Ramos (cell line): ENCODE results near the gene PTPRM.

ENCODE experiments used
- in situ Hi-C: fragments of 300-500 bp; cut with MboI; formaldehyde crosslinking; loops from one replicate; pipeline ENCODE4 v1.14.3; 2022; ENCODE audit warnings: low sequenced_read_pairs; ENCODE audit not compliant: unreplicated experiment

PTPRM gene

DNA sequence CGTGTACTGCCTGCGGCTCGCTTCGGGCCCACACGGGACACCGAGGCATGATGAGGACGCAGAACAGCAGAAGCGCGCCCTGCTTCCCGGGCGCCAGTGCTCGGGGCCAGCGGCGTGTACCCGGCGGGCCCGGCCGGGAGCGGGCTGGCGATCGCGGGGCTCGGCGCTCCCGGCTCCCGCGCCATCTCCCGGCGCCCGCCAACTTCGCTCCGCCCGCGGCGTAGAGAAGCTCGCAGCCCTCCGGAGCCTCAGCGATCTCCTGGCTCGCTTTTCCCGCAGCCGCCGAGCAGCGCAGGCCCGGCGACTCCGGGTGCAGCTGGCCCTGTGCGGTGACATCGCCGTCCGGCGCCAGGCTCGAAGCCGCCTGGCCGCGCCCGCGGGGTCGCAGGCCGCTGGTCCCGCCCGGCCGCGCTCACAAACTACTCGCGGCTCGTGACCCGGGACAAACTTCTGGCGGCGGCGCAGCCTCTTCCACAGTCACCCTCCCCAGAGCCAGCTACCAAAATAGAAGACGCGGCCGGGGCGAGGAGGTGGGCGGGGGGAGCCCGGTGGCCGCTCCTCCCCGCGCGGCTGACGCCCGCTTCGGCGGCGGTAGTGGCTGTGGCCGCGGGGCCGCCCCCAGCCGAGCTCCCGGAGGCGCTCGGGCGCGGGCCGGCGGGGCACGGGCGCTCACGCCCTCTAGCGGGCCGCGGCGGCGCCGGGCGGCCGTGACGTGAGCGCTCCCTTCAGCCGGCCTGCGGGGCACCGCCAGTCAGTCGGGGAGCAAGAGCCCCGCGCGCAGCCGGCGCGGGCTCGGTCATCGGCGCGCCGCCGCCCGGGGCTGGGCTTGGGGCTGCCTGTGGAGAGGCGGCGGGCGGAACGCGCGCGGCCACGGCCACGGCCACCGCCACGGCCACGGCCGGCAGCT, at the start of gene PTPRM:
Gene PTPRM, plus strand, starts transcription at position 750 of the 907 bp plus-strand sequence. CDS start 503 bp downstream, outside the sequence.
- in situ Hi-C loops = no loop called here

DNA sequence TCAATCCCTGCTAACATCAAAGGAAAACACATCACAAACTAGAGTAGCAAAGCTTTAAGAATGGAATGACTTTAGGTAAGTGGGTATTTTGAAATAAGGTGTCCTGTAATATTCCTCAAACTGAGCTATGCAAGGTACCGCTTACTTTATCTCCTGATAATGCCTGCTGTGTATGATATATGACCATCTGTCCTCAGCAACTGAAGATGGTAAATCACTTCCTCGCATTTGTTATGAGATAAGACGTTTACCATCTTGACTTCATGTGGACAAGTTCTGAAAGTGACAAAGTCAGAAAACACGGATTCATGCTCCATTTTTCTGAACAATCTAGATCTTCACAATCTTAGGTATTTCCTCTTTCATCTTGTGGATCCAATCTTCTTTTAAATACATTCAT, 49.3 kb upstream of the PTPRM start:
- in situ Hi-C loops = no loop called here

DNA sequence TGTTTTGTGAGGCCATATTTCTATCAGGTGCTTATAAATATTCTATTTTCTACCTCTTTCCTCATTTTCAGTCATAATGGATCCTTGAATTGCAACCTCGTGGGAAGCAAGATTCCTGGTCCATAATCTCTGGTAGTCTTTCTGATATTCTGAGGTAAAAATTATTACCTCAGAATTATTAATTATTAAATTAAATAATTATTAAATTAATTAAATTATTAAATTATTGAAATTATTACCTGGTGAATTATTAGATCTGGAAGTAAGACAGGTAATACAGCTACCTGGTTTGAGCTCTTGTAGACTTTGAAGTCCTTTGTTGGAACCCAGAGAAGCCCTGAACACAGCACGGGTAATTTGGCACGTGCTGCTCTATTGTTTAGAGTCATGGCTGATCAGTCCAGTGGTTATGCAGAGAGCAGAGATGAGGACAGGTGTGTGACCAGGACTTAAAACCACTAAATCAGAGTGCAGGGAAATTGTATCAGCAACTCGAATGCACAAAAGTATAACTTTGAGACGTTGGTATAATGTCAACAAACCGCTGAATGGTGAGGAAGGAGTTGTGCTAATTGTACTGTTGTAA, 46.8 kb upstream of the PTPRM start:
- in situ Hi-C loops = no loop called here

DNA sequence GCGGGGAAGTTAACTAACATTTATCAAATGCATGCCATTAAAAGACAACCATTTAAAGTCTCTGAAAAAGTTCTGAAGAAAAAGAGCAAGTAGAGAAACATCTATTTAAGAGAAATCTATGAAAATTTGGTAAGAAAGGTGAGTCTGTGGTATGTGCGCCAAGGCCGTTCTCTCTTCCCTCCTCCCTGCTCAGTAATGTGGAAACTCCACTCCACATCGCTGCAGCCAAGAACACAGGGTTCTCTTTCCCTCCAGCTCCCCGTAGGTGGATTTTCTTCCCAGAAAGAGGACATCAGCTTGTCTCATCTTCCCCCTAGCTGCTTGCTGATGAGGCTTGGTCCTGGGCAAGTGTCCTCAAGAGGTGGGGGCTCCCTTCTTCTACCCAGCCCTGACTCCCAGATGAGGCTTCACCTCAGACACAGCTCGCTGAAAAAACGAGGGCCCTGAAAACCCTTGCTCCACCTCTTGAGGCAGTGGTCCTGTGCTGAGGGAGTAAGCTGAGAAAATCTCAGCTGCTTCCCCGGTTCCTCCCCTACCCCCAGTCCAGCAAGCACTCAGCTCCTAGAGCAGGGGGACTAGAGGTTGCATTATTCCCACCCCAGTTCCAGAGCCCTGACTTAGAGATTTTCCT, 45.8 kb upstream of the PTPRM start:
- in situ Hi-C loops = no loop called here

DNA sequence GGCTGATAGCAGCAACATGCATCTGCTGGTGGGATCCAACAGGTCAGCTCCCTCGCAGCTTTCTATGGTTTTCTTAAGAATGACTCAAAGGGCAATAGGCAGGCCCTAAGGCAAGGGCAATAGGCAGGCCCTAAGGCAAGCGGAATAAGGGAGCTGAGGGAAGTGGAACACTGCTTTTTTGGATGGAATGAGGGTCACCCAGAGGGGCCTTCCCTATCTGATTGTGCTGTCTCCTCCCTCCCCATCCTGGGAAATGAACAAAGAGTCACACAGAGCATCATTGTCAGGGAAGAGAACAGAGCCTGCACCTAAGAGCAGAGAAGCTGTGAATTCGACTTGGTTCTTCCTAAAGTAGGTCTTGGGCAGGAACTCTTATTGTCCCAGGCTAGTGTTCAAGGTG, 43.3 kb upstream of the PTPRM start:
- in situ Hi-C loops = no loop called here

DNA sequence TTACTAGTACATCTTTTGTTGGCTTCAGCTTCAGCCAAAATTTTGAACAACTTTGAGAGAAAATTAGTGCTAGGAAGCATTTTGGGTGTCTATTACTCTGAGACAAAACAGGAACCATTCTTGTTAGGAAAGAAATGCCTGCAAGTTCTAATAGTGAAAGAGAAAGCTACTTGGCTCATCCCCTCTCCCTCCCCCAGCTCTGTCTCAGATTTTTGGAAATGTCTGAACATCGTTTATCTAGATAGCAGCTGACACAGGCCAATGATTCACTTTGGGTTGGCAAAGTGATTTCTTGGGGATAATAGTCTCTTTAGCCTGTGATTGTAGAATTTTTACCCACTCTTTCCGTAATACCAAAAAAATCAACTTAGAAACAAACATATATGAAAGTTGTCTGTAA, 42.3 kb upstream of the PTPRM start:
- in situ Hi-C loops = no loop called here

DNA sequence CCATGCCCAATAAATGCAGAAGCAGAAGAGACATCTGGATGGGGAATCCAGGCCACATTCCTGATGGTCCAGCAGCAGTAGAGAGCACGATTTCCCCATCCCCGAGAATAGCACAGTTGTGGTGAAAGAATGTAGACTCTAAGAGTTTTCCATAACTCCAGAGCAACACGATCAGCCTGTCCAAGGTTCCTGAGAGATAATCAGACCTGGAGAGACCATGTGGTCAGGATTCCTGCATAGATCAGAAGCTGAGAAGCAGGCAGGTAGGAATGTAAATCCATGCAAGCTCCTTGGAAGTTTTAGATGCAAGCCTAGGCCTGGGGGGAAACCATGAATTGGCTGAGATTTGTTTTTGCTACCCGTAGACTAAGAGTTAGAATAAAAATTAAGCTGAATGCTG, 34.2 kb upstream of the PTPRM start:
- in situ Hi-C loops = no loop called here

DNA sequence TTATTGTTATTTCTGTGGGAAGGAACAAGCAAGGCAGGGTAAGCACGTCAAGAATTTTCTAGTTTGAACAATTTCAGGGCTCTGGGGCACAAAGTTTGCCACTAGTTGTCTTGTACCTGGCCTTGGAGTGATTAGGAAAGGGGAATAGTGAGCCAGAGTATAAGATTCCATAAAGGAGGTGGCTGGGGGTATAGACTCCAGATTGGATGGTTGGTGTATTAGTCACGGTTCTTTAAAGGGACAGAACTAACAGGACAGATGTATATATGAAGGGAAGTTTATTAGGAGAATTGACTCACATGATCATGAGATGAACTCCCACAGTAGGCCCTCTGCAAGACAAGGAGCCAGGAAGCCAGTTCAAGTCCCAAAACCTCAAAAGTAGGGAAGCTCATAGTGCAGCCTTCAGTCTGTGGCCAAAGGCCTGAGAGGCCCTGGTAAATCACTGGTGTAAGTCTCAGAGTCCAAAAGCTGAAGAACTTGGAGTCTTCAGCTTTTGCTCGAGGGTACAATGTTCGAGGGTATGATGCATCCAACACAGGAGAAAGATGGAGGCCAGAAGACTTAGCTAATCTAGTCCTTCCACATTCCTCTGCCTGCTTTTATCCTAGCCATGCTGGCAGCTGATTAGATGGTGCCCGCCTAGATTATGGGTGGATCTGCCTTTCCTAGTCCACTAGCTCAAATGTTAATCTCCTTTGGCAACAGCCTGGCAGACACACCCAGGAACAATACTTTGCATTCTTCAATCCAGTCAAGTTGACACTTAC, 31.5 kb upstream of the PTPRM start:
- in situ Hi-C loops = no loop called here

DNA sequence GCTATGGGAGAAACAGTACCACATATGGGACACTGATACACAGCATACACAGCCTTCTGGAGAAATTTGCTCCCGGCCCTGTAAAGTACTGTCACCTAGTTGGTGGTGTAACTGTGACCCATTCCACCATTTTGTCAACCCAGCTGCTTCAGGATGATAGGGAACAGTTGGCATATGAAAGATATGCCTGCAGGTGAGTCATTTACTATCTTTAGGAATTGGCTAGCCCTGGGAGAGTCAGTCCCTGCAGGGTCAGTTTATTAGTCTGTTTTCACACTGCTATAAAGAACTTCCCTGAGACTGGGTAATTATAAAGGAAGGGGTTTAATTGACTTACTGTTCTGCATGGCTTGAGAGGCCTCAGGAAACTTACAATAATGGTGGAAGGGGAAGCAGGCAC, 30.0 kb upstream of the PTPRM start:
- in situ Hi-C loops = no loop called here

DNA sequence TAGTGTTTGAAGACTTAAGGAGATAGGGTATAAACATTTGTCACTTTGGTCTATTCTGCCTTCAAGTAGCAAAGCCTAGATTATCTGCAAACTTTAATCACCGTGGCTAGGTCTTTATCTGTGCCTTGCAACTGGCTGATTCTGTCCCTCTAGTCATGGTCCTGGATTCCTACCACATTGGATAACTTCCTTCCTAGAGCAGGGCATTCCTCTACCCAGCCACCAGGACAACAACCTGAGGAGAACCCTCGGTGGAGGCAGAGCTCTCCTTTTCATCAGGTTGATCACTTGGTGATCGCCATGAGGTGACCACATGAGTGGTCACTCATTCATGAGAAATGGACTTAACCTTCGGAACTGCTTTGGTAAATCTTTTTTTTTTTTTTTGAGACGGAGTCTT, 25.3 kb upstream of the PTPRM start:
- in situ Hi-C loops = no loop called here

DNA sequence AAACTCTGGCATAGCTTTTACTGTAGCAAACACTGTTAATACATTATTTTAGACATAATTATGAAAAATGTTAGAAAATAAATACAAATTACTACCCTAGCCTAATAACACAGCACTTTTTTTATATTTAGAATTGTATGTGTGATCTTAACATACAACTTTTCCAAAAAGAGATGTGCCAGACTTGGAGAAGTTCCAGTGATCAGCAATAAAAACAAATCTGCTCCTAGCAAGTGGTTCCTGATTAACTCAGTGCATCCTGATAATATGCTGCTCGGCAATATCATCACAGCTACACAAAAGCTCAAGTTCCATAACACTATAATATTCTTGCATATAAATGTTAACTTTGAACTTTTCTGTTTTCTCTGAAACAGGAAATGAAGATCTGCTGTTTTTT, 22.4 kb upstream of the PTPRM start:
- in situ Hi-C loops = no loop called here

DNA sequence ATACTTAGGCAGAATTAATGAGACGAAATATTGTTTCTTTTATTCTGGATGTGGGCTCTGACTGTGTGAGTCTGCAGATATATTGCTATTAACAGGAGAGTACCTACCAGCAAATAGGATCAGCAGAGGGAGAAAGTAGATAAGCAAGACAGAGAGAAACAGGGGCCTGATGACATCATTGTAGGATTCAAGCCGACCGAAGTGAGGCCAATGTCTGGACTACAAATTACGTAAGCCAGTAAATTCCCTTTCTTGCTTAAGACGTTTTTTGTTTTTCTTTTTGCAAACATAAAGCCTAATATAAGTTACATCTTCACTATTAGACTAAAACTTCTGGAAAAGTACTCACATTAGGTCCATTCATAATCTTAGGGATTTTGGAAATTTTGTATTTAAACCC, 21.4 kb upstream of the PTPRM start:
- in situ Hi-C loops = no loop called here

DNA sequence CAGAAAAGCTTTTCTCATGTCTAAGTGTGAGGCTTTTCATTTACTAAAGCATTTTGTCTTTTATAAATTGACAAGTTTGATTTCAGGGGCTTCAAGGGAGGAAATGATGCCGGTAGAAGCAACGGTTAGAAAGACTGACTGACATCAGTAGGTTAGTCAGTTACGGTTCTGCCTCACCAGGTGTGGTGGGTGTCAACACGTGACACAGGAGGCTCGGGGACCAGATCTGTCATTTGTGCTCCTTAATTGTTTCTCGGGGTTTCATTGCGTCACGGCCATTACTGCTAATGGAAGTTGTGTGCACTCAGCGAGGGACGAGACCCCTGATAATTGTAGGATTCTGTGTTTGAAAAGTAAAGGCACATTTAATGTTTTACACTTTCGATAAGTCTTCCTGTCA, 18.9 kb upstream of the PTPRM start:
- in situ Hi-C loops = no loop called here

DNA sequence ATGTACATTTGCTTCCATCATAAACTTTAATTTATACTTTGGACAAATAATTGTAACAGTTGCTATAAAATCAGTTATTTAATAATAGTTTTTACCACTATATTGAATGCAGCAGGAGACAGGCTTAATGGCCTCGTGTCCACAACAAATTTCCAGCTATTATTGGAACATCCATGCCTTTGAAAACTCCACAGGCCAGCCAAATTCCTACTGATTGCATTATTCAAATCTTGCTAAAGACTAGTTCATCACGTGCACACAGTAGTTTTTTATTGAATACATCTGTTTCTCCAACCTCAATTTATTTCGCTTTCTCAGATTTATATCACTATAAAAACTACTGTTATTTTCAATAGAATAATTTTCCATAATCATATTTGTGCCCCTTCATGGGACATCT, 18.4 kb upstream of the PTPRM start:
- in situ Hi-C loops = no loop called here

DNA sequence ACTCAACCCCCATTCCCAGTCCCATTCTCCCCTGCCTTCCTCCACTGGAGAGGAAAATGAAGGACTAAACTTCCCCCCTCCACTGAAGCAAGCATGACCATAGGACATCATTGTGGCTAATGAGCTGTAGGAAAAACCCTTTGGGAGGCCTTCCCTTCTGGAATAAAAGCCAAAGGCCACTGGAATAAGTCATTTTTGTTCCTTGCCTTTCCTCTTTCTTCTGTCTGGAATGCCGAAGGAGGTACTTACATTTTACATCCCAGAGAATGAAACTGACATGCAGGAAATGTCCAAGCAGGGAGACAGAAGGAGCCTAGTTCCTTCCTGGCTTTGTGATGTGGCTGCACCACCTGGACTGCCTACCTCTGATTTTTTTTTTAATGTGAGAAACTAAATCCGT, 9.1 kb upstream of the PTPRM start:
- in situ Hi-C loops = no loop called here

DNA sequence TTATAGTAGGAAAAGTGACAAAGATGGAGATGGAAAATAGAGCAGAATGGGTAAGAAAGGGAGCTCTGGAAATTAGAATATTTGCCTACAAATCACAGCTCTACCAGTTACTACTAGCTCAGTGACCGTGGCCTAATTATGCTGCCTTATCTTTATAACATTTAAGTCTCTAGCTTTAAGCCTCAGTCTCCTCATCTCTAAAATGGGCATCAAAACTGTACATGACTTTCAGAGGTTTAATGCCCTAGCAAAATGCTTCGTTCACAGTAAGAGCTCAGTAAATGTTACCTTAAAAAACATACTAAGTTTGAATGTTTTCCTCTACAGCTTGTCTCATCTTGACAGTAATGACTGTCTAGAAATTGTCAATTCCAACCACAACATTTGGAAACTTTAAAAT, 8.3 kb upstream of the PTPRM start:
- in situ Hi-C loops = no loop called here

DNA sequence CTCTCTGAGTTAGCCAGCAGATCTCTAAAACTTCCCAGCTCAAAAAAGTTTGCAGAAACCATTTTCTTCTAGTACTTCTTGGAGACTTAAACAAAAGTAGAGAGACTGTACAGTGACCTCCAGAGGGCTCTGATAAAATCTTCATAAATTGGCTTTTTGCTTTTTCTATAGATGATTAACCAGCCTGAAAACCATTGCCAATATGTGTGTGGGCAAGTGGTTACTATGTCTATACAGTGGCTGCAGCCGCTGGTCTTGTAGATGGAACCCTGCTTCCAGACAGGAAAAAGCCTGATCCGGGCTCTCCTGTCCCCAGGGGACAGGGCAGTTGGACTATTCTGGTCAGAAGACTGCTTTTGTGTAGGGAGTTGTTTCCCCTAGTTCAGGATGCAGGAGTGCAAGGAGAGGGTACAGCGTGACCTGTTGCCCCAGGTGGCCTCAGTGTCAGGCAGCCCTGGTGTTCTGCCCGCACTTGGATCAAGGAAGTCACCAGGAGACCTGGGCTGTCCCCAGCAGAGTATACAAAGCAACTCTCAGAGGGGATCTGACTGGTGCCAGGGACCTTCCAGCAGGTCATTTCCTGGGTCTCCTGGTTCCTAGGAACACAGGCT, 7.3 kb upstream of the PTPRM start:
- in situ Hi-C loops = no loop called here

DNA sequence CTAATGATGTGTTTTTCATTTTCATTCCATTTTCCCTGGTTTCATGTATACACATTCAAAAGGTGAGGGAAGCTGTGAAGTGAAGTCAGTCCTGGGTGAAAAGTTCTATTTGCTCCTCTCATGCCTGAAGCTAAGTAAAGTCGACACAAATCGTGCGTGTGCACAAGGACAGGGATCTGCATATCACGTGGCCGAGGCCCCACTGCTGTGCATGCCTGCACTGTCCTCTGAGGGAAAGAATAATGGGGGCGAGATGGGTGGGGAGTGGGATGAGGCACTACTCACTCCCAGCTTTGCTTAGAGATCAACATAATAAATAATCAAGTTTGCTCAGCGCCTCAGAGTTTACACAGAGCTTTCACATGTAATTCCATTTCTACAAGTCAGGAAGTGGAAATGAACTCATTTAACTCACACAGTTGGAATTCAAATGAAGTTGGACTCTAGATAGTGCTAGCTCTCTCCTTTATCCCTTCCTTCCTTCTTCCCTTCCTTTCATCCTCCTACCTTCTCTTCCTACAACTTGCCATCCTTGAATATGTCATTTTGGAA, 5.1 kb upstream of the PTPRM start:
- in situ Hi-C loops = no loop called here

DNA sequence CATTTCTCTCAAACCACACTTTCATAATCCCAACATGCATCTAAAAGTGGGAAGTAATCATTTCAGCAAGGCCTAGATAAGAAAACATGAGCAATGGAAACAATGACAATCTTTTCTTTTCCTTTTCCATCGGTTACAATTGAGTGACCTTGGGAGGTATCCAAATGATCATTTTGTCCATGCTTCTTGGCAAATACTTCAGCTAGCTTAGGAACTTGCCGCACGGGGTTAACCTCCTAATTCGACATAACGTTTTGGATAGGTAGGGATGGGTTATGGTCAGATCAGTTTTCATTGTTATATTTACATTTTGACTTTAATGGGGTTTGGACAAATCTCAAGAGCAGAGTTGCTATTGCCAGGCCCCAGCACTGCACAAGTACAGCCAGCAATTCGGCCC, 4.6 kb upstream of the PTPRM start:
- in situ Hi-C loops = no loop called here

DNA sequence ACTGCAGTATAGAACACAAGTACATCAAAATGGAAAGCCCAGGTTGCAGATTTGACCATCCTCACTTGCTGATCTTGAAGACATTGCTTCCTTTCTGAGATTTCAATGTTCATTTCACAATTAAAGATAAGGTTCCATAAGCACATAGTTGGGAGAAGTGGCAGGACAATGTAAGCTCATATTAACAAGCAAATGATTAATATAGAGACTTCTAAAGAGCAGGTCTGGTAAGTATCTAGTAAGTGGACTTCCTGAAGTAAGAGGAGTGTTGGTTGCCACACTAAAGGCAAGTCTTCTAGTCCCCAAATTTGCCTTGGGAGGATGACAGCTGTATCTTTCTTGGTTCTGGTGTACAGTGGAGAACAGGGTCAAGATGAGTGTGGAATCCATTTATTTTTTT, 1.4 kb upstream of the PTPRM start:
- in situ Hi-C loops = no loop called here
